Duodenal mucosa (tissue), 2 donors: ENCODE data around the gene DPCD.
"Not testable (repeated sequence)": the region's sequence is repeated elsewhere in the genome, so short reads cannot be mapped to it uniquely, and the experiment has no call there.

Source experiments
- H3K27ac ChIP-seq: one replicate; pipeline ENCODE4 v1.7.0; 2013; ENCODE audit warnings: low read depth, low read length
- H3K27me3 ChIP-seq, 2 donors: one replicate each; pipeline ENCODE4 v1.7.0; 2013; ENCODE audit warnings: low read length in 2 of 2, control low read depth in 1 of 2; ENCODE audit not compliant: insufficient read depth in 2 of 2, control insufficient read depth in 1 of 2
- H3K36me3 ChIP-seq, 2 donors: one replicate each; pipeline ENCODE4 v1.7.0; 2013; ENCODE audit warnings: low read length in 2 of 2, control low read depth in 1 of 2; ENCODE audit not compliant: insufficient read depth in 2 of 2, control insufficient read depth in 1 of 2
- H3K4me1 ChIP-seq, 2 donors: one replicate each; pipeline ENCODE4 v1.7.0; 2013; ENCODE audit warnings: low read length in 2 of 2, control low read depth in 1 of 2; ENCODE audit not compliant: insufficient read depth in 2 of 2, control insufficient read depth in 1 of 2
- H3K4me3 ChIP-seq, 2 donors: one replicate each; pipeline ENCODE4 v1.7.0; 2013; ENCODE audit warnings: low read length in 2 of 2, low read depth in 1 of 2
- H3K9ac ChIP-seq, 2 donors: one replicate each; pipeline ENCODE4 v1.7.0; 2013; ENCODE audit warnings: low read length in 2 of 2, low read depth in 1 of 2
- H3K9me3 ChIP-seq, 2 donors: one replicate each; pipeline ENCODE4 v1.7.0; 2013; ENCODE audit warnings: low read length in 2 of 2, control low read depth in 1 of 2; ENCODE audit not compliant: control insufficient read depth in 1 of 2

DPCD gene

GRCh38 chr10:101585841-101586240 is 2.3 kb upstream of the DPCD start:
- H3K27me3 ChIP-seq: no peaks in the 10 kb centered on the region
- H3K36me3 ChIP-seq: peaks cover 9 to 34% of the 10 kb centered on the region in 2 donors
- no peaks in the 10 kb centered on the region for H3K9me3 ChIP-seq
- no peak overlapping the region for H3K4me3 ChIP-seq
- no peak overlapping the region for H3K9ac ChIP-seq
- peaks cover 19 to 24% of the 10 kb centered on the region in 2 donors for H3K4me1 ChIP-seq
- H3K27ac ChIP-seq: no peak overlapping the region

DNA sequence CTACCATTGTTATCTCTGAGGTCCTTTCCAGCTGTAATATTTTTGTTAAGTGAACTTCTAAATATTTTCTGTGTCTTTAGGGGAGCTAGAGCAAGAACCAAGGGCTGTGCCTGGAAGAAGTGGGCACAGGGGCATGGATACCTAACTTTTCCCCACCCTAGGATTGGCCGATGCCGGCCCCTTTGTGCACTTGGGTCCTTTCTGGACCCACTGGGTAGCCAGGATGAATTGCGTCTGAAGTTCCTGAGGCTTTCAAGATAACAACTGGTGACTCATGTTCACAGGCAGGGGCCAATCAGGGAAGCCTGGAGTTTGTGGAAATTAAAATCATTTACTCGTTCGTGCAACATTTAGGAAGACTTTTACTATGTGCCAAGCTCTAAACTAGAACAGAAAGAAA is 758 bp downstream of the DPCD start:
- H3K9ac ChIP-seq: no peak overlapping the region
- no peak overlapping the region for H3K27ac ChIP-seq
- peaks cover 19 to 24% of the 10 kb centered on the region in 2 donors for H3K4me1 ChIP-seq

GRCh38 chr10:101593331-101593730 is 5.2 kb downstream of the DPCD start:
- not testable (repeated sequence) for H3K9ac ChIP-seq, H3K27ac ChIP-seq, H3K4me3 ChIP-seq, H3K9me3 ChIP-seq, H3K36me3 ChIP-seq, H3K27me3 ChIP-seq
- peaks cover 10 to 11% of the 10 kb centered on the region in 2 donors for H3K4me1 ChIP-seq

More for the DNA sequence above, 758 bp downstream of the DPCD start:
- Histone ChIP-seq H3K36me3 (peaks cover 4 to 15% of the 10 kb centered on the region in 2 donors), H3K4me3 (peak overlapping the region; percentile 99 to 100), H3K9me3 (no peaks in the 10 kb centered on the region), H3K27me3 (no peaks in the 10 kb centered on the region)

DNA sequence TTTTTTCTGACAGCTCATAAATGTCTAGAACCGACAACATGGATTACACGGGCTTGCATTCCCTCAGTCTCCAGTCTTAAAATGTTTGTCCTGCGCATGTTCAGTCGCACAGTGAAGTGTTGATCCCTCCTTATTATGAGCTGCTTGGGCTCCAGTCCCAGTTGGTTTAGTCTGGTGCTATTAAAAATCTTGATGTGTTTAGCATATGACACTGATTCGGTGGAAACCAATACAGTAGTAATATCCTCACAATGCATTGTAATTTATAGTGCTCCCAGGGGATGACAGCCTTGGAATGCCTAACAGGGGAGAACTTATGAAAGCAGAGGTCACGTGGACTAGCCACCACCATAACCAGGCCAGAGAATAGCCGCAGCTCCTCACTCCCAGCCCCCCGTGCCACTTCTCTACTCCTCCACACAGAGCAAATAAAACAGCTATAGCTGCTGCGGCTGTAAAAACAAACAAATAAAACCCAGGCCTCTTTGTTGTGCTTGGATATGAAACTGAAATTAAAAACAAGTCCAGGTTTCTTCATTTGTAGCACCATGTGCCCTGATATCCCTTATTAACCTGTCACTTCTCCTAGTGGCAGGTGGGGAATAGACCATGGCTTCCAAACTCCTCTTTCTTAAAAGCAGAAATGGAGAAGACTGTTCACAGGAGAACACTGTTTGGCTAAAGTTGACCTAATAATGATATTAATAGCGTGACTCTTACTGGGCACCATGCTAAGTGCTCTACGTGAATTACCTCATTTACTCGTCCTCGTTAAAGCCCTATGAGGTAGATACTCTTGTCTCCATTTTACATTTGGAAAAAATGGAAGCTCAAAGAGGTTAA is 7.7 kb downstream of the DPCD start:
- H3K36me3 ChIP-seq: no peaks in the 10 kb centered on the region

GRCh38 chr10:101597091-101597900 is 9.2 kb downstream of the DPCD start:
- no peak overlapping the region for H3K27ac ChIP-seq
- peaks cover 0 to 3% of the 10 kb centered on the region in 2 donors for H3K36me3 ChIP-seq
- no peaks in the 10 kb centered on the region for H3K27me3 ChIP-seq
- H3K4me3 ChIP-seq: no peak overlapping the region
- H3K4me1 ChIP-seq: no peaks in the 10 kb centered on the region
- H3K9ac ChIP-seq: no peak overlapping the region
- no peaks in the 10 kb centered on the region for H3K9me3 ChIP-seq

More for the DNA sequence above, 7.7 kb downstream of the DPCD start:
- Histone ChIP-seq H3K27me3 (no peaks in the 10 kb centered on the region), H3K27ac (no peak overlapping the region), H3K4me3 (no peak overlapping the region), H3K4me1 (no peaks in the 10 kb centered on the region), H3K9me3 (no peaks in the 10 kb centered on the region), H3K9ac (no peak overlapping the region)

GRCh38 chr10:101601541-101601940 is 13.4 kb downstream of the DPCD start:
- H3K4me1 ChIP-seq: no peaks in the 10 kb centered on the region
- H3K36me3 ChIP-seq: peaks cover 9 to 15% of the 10 kb centered on the region in 2 donors
- H3K9ac ChIP-seq: no peak overlapping the region
- no peak overlapping the region for H3K27ac ChIP-seq
- no peaks in the 10 kb centered on the region for H3K27me3 ChIP-seq
- no peak overlapping the region for H3K4me3 ChIP-seq
- H3K9me3 ChIP-seq: no peaks in the 10 kb centered on the region

GRCh38 chr10:101602761-101603398 is 14.8 kb downstream of the DPCD start:
- Histone ChIP-seq H3K9me3 (no peaks in the 10 kb centered on the region), H3K27ac (no peak overlapping the region), H3K36me3 (peaks cover 9 to 26% of the 10 kb centered on the region in 2 donors), H3K27me3 (no peaks in the 10 kb centered on the region), H3K4me1 (no peaks in the 10 kb centered on the region), H3K4me3 (no peak overlapping the region), H3K9ac (no peak overlapping the region)

DNA sequence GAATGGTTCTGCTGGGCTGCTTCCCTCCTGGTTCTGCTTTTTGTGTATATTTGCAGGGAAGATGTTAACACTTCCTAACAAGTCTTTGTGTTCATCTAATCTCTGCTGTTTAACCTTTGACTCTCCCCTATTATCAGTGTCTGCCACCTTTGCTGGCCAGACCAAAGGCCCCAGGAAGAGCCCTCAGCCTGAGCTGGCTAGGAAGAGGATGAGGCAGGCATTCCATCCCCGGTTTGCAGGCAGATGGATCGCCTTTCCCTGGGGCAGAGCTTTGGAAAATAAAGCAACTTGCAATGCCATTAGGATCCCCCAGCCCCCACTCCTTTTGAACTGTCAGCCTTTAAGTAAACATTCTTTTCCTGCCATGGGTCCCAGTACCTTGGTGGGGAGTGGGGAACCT is 19.0 kb downstream of the DPCD start:
- Histone ChIP-seq H3K9me3 (no peaks in the 10 kb centered on the region), H3K36me3 (peaks cover 33 to 65% of the 10 kb centered on the region in 2 donors), H3K27ac (no peak overlapping the region), H3K27me3 (no peaks in the 10 kb centered on the region), H3K9ac (no peak overlapping the region), H3K4me3 (no peak overlapping the region), H3K4me1 (no peaks in the 10 kb centered on the region)

- Histone ChIP-seq H3K27me3 (no peaks in the 10 kb centered on the region), H3K9ac (no peak overlapping the region), H3K4me3 (no peak overlapping the region), H3K27ac (no peak overlapping the region), H3K4me1 (no peaks in the 10 kb centered on the region), H3K9me3 (no peaks in the 10 kb centered on the region), H3K36me3 (peaks cover 33 to 68% of the 10 kb centered on the region in 2 donors)
These were observed 21.4 kb downstream of the DPCD start for GRCh38 chr10:101609481-101609880.
